GM18868 (cell line): ENCODE data around the gene S100A7.
"Not testable (repeated sequence)": the region's sequence is repeated elsewhere in the genome, so short reads cannot be mapped to it uniquely, and the experiment has no call there.

Experiments
- ATAC-seq: cut with Tn5 transposase; IDR thresholded peaks from one replicate; pipeline ENCODE4 v1.9.1; 2021; ENCODE audit warnings: mild to moderate bottlenecking, moderate library complexity; ENCODE audit not compliant: unreplicated experiment

Gene S100A7

DNA sequence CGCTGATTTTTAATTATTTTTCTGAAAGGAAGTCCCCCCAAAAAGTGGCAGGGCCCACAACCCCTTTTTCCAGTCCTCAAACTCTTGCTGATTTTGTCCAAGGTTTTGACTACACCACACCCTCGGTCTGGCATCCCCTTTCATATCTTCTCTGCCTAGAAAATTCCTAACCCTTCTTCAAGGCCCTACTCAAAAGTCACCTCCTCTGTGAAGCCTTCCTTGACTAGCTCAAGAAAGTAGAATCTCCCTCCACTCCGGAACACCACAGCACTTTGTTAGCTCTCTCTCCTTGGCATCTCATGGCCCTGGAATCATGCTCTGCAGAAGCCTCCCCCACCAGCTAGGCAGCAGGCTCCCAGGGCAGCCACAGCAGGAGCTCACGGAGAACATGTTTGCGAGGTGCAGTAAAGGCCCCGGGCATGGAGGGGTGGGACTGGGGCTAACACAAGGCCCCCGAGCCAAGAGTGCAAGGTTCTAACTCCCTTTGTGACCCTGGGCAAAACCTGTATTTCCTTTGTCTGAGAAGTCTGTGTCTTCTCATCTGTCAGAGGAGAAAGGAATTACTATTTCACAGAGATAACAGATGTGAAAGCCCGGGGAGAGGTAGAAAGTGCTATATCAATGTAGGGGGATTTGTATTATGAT, 17.7 kb upstream of the S100A7 start:
- ATAC-seq: no peak

DNA sequence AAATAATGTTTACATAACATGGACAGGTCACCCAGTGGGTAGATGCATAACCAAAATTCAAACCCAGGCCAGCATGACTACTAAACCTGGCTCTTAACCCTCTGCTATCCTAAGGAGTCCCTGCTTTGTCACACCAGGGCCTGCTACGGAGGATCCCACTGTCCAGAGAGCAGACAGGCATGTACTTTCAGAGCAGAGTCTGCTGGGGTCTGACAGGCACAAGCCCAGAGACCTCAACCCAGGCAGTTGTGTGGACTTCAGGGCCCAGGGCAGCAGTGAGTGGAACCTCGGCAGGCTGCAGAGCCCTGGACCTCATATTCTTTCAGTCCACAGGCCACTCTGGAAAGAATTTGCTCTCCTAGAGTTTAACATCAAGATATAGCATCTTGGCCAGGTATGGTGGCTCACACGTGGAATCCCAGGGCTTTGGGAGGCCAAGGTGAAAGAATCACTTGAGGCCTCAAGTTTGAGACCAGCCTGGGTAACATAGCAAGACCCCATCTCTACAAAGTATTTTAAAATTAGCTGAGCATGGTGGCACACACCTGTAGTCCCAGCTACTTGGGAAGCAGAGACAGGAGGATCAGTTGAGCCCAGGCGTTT, 16.1 kb upstream of the S100A7 start:
- ATAC-seq: no peak

DNA sequence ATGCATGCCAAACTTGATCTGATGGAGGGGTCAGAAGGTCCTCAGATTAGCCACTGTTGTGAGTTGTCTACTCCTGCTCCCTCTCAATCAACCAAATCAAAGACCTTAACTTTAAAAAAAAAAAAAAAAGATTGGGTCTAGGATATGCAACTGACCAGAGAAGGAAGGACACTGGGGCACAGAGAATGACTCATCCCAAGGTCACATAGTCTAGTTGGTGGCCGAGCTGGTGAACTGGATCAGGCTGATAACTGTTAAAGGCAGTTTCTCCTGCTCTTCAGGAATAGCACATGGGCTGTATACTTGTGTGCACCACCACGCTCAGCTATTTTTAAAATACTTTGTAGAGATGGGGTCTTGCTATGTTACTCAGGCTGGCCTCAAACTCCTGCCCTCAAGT, 14.8 kb upstream of the S100A7 start:
- no peak for ATAC-seq

DNA sequence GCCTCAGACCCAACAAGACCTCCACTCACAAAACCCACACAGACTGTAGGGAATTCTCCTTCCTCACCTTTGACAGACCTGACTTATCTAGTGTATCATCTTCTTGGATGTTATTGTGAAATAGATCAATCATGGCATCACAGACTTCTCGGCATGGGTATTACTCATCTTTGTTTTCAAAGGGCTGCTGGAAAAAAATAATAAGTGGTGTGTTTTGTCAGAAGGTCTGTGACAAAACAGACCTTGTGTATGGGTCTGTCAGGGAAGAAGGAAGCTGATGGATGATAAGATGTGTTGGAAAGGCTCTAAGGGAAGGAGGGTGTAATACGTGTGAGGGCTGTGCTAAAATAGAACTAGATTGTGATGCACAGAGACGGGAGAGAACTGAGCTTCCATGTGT, 13.9 kb upstream of the S100A7 start:
- no peak for ATAC-seq

DNA sequence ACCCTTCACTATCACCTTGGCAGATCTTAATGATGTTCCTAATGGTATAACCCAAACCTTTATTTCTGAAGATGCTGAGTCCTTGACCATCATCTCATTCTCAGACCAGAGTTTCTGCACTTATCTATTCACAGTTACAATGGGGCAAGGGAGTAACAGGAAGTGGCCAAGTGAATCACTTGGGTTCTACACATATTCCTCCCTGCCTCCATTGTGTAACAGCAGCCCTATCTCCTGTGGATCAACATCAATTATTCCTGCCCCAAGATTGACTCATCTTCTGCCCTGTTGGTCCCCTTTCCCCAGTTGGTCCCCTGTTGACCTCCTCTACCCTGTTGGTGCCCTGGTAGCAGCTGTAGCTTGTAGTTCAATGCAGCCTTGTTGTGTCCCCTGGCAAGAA, 10.3 kb upstream of the S100A7 start:
- no peak for ATAC-seq

DNA sequence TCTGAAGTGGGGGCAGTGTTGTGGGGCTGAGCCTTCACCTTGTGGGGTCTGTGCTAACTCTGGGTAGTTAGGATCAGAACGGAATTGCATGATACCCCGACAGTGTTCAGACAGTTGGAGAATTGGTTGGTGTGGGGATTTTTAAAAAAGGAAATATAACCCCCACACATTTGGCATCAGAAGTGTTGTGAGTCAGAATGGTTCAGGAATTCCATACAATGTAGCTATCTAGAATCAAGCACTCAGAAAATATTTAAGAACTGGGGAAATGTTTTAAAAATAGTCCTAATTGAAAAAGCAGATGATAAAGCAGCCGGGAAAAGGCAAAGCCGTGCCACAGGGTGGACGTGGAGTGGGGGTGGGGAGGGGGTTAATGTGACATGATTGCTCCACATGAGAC, 6.5 kb upstream of the S100A7 start:
- ATAC-seq: no peak

DNA sequence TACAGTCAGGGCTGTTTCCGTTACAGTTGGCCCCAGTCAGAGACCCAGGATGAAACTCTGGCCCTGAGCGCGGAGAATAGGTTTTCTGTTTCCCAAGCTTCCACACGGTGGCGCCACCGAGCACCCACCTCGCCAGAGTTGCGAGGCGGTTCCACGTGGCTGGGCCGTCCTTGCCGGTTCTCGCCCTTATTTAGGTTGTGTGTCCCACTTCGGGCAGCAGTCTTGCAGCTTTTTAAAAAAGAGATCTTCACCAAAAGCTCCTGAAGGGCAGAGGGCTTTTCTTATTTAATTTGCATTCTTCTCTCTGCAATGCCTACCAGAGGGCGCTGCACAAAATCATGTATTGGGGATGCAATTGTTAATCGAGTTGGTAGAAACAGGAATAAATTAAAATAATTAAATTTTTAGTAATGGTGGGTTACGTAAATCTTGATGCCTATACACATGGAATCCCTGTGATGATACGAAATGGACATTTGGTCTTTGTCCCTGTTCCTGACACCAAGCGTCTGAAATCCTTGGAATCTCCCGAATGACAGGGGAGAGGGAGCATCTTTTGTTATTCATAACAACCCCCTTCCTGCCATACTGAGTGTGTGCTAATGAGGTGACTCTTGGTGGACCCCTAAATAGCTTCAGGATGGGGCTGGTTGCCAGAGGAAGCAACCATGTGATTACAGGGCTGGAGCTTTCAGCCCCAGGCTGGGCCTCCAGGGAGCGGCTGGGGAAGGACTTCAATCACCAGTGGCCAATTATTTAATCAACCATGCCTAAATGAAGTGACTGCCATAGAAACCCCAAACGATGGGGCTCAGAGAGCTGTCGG, 5.6 kb upstream of the S100A7 start:
- ATAC-seq: no peak

DNA sequence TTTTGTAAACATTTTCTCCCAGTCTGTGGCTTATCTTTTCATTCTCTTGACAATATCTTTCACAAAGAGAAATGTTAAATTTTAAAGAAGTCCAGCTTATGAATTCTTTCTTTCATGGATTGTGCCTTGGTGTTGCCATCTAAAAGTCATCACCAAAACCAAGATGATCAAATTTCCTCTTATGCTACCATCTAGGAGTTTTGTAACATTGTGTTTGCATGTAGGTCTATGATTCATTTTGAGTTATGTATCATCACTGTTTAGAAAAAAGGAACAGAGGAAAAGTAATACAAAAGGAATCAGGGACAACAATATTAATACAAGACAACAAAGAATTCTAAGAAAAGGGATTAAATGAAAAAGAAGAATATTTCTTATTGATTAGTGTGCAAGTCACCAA, 2.3 kb upstream of the S100A7 start:
- not testable (repeated sequence) for ATAC-seq

DNA sequence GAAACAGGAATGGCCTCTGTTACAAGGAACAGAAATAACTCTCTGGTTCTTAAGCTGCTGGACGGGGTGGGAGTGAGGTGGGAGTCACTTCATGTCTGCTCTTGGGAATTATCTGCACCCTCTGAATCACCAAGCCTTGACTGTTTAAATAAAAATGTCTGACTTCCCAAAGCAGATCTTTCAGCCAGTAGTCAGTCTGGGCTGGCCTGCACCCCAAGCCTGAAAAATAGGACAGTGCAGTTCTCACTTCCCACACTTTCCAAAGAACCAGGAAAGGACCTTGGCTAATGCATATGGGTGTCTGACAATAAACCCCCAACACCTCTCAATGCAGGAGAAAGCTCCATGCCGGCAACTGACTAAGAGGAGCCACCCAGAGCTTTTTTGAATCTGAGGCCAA, 796 bp downstream of the S100A7 start:
- ATAC-seq: no peak

DNA sequence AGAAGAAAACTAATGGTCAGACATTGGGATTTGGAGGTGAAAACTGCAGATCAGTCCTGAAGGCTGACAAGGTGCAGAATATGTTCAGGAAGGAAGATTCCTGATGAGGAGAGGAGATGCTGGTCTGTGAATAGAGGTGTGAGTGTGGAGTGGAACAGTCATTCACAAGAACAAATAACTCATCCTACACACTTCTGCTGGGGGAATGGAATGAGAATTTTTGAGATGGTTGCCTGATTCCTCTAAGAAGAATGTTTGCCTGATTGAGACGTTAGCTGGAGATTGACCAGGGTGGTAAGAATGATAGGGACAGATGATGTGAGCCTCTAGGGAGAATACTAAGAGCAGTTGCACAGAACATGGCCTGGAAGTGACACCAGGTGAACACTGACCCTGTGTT, 4.1 kb downstream of the S100A7 start:
- ATAC-seq: no peak

DNA sequence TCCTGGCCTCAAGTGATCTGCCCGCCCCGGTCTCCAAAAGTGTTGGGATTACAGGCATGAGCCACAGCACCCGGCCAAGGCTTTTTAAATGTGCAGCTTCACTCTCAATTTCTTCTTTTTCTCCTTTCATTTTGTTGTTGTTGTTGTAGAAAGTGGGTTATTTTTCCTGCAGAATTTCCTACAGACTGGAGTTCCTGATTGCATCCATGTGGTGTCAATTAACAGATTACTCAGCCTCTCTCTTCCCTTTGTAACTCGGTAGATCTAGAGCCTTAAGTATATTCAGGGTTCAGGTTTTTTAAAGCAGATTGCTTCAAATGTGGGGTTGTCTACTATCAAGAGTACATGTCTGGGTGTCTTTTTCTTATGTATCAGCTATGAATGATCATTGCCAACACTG, 11.6 kb downstream of the S100A7 start:
- ATAC-seq: not testable (repeated sequence)

DNA sequence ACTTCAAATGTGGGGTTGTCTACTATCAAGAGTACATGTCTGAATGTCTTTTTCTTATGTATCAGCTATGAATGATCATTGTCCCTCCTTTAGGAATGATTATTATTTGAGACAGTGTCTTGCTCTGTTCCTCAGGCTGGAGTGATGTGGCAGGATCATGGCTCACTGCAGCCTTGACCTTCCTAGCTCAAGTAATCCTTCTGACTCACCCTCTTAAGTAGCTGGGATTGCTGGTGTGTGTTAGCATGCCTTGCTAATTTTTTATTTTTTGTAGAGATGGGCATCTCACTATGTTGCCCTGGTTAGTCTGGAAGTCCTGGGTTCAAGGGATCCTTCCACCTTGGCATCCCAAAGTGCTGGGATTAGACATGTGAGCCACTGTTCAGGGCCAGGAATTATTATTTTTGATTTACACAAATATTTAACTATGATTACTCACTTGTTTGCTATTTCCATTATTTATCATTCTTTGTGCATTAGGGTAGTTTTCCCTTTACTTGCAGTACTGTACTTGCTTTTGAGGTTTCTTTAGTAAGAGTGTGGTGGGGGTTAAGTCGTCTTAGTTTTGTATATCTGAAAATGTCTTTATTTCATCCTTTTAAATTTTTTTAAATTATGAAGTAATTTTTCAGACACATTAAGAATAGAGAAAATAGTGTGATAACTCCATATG, 12.8 kb downstream of the S100A7 start:
- no peak for ATAC-seq

DNA sequence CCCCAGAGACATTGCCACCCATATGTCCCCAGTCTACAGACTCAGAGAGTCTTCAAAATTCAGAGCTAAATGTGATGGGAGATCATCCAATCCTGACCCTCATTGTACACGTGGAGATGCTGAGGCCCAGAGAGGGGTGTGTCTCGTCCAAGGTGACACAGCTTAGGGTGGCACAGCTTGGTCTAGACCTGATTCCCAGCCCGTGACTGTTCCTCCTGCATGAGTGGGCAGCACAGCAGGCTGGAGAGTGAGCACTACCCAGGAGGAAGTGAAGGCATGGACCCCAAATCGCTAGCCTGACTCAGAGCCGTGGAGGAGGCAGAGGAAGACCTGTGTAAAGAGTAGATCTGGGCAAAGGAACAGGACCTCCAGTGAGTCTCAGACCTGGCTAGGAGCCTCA, 16.4 kb downstream of the S100A7 start:
- ATAC-seq: no peak

DNA sequence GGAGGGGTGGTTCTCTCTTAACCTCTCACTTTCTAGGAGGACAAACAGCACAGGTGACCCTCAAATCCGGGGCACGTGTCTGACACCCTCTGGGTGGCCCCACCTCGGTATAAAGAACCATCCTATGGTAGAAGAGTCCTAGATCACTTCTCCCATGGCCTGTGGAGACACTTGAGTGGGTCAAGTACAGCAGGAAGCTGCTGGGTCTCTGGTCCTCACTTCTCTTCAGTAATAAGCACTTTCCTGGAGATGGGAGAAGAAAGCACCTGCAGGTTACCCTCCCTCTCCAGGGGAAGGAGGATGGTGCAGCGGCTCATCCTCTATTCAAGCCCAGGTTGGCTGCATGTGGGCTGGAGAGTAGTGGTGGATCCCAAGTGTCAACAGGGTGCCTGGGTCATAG, 17.0 kb downstream of the S100A7 start:
- no peak for ATAC-seq

DNA sequence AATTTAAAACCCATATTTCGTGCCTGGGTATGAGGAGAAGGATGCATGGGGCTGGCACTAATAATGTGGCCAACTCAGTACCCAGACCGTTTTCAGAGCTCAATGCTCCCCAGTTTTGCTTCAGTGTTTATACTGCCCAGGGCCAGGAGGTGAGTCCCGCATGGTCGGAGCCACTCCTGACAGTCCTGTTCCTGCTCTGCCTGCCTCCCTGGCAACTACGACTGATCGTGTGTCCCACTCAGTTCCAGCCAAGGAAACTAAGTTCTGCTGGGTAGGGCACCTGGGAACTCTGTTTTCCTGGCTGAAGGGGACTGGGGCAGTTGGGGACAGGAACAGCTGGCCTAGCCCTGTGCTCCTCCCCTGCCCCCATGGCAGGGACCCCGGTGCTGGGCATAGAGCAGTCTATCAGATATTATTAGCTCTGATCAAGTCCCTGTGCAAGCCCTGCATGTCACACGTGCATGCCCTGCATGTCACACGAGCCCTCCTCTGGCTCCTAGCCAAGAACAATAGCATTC, 19.2 kb downstream of the S100A7 start:
- ATAC-seq: no peak

DNA sequence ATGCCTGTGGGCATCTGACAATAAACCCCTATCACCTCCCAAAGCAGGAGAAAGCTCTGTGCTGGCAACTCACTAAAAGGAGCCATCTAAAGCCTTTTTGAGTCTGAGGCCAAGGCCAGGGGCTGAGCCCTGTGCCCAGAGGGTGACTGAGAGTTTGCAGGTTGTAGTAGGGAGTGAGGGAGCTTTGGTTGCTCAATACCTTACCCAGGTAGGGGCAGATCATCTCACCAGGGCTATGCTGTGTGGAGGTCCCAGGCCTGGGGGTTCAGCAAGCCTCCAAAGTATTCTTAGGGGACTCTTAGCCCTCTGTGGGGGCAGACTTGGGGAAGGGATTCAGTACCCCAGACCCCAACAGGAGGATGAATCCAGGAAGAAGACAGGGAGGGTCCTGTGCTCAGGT, 21.2 kb downstream of the S100A7 start:
- ATAC-seq: no peak

DNA sequence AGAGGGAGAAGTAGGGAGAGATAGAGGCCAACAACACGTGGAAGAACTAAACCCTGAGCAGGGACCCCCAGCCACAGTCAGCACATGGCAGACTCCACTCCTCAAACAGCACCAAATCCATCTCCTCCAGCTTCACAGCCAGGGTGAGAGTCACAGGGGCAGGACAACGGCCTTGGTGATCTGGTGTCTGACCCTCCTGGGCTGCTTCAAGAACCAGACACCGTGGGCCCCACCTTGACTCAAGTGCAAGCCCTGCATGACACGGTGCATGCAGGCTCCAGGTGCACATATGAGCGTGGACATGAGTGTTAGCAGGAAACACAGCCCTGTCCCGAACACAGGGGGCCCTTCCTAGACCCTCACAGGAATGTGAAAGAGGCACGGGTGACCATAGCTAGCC, 21.9 kb downstream of the S100A7 start:
- no peak for ATAC-seq

DNA sequence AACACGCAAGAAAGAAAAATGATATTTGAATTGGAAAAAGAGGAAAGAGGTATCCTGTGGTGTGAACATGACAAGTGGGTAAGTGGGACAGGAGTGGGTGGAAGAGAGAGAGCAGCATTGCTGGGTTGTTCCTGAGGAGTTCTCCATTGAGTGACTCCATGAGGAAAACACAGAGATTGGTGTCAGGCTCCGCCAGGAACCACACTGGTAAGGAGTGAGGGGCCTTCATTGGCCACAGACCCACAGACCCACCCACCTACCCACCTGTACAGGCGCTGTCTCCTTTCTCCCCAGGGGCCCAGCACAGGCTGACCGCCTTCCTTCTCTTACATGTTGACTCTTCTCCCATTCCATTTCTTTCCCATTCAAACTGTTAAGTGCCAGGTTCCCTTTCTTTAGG, 23.2 kb downstream of the S100A7 start:
- ATAC-seq: no peak

DNA sequence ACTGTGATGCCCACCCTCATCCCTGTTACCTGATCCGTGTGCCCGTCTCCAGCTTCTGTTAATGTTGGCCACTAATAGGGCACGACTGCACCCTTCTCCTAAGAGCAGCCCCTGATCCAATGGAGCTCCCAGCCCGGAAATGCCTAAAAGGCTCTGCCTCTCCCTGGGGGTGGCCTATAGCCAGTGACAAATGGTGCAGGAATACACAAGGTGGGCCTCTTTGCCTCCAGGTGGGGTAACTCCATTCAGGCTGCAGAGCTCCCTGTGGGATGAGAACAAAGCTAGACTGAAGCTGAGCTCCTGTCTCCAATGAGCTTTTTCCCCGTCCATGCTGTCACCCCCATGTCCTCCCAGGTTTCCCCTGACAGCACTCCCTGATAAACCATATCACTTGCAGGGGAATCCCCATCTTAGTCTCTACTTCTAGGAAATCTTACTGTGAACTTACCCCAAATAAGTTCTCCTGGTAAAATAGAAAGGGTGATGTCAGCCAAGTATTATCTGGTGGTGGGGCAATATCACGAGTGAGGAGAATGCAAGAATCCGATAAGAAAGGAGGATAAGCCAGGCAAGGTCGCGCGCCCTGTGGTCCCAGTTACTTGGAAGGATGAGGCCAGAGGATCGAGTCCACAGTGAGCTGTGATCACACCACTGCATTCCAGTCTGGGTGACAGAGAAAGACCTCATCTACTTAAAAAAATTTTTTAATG, 25.6 kb downstream of the S100A7 start:
- ATAC-seq: no peak

DNA sequence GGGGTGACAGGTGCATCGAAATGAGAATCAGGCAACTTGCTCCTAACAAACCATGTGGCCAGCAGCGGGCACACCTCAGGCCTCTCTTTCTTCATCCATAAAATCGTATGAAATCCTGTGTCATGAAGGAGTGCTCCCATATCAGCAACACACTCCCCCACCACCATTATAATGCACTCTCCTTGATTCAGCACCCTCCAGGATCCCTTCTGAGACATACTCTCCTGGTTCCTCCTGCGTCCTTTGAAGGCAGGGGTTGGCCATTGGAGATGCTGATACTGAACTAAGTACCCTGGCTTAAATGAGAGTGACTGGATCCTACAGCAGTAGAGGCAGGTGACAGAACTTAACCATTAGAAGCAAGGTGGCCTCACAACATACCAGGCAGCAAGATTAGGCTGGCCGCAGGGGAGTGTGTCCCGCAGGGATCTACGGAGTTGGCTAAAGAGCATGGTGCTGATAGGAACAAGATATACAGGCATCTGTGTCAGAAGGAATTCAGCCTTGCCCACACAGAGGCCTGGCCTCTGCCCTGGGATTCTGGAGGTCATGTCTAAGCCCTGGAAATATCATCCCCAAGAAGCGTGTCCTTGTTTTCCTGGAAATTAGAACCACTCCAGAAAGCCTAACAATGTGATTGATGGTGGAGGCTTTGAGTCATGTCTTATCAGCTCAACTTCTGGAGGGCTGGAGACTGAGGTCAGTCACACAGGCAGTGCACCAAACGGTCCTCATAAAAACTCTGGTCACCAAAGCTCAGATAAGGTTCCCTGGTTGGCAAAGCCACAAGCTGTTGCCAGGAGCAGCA, 27.4 kb downstream of the S100A7 start:
- no peak for ATAC-seq
